HK-2 (cell line): ENCODE data around the gene WDHD1.
"Not testable (repeated sequence)": the region's sequence is repeated elsewhere in the genome, so short reads cannot be mapped to it uniquely, and the experiment has no call there.

Experiments
- DNase-seq: peaks from one replicate; pipeline ENCODE4 v3.0.0-alpha.2; 2018; ENCODE audit not compliant: unreplicated experiment

WDHD1 gene

DNA sequence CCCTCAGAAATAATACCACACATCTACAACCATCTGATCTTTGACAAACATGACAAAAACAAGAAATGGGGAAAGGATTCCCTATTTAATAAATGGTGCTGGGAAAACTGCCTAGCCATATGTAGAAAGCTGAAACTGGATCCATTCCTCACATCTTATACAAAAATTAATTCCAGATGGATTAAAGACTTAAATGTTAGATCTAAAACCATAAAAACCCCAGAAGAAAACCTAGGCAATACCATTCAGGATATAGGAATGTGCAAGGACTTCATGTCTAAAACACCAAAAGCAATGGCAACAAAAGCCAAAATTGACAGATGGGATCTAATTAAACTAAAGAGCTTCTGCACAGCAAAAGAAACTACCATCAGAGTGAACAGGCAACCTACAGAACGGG lies 74.1 kb downstream of the WDHD1 start:
- DNase-seq, result not testable (repeated sequence)

DNA sequence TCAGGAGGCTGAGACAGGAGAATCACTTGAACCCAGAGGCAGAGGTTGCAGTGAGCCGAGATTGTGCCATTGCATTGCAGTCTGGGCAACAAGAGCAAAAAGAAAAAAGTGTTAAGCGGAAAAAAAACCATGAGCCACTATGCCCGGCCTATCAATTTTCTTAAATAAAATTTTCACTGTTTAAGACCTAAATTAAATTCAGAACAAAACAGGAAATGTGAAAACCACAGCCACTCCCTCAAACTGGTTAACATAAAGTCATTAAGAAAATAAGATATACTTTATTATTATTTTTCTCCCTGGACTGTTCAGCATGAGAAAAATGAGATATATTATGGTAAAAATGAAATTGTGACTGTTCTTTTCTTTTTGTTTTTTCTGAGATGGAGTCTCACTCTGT lies 79.7 kb downstream of the WDHD1 start:
- DNase-seq, result no peak

DNA sequence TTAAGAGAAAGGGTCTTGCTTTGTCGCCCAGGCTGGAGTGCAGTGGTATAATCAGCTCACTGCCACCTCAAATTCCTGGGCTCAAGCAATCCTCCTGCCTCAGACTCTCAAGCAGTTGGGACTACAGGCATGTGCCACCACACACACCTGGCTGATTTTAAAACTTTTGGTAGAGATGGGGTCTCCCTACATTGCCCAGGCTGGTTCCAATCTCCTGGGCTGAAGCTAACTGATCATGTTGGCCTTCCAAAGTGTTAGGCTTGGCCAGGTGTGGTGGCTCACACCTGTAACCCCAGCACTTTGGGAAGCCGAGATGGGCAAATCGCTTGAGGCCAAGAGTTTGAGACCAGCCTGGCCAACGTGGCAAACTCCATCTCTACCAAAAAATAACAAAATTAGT lies 80.4 kb downstream of the WDHD1 start:
- no peak for DNase-seq

DNA sequence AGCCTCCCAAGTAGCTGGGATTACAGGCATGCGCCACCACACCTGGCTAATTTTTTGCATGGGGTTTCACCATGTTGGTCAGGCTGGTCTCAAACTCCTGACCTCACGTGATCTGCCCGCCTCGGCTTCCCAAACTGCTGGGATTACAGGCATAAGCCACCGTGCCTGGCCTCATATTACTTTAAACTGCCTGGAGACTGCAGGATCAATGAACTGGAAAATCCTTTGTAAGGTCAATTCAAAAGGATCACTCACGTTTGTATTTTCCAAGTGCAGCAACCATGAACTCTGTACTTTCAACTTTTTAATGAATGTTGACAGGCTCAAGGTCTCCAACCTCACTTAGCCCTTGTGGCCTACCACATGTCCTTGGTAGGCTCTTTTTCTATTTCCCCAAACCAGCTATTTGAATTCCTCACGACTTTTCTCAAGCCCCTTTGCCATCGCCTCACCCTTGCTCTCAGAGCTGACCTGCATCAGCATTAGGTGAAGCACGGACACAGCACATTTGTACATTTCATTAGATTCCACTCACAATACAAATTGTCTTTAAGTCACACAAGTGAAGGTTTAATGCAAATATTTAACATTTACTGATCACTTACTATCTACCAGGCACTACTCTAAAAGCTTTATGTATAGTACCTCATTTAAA lies 82.0 kb downstream of the WDHD1 start:
- DNase-seq, result no peak

DNA sequence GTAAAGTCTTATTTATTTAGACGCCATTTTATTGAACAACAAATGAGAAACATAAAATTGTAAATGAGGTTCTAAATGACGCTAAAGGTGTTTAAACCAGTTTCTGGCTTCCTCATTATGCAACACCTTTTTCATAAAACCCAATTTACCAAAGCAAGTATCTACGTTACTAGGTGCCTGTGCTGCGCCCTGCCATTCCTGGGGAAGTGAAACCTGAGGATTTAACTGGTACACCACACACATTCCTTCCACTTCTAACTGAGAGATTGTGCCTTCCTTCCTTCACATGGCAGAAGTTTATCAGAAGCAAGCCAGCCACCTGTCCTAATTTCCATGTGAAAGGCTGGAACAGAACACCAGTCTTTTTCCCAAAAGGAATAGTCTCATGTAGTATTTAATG lies 84.0 kb downstream of the WDHD1 start:
- no peak for DNase-seq

DNA sequence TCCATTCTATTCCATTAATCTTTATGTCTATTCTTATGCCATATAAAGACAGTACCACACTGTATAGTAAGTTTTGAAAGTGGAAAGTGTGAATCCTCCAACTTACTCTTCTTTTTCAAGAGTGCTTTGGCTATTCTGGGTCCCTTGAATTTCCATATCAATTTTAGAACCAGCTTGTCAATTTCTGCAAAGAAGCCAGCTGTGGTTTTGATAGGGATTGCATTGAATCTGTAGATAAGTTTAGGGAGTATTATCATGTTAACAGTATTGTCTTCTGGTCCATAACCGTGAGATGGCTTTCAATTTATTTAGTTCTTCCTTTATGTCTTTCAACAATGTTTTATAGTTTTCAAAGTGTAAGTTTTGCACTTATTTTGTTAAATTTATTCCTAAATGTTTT lies 90.1 kb downstream of the WDHD1 start:
- DNase-seq, result no peak

DNA sequence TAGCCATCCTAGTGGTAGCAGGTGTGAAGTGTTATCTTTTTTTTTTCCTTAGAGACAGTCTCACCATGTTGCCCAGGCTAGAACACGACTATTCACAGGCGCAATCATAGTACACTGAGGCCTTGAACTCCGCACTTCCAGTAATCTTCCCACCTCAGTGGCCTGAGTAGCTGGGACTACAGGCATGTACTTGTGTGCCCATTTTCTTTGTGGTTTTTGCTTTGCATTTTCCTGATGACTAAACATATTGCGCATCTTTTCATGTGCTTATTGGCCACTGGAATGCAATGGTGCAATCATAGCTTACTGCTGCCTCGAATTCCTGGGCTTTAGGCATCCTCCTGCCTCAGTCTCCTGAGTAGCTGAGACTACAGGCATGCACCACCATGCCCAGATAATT lies 90.9 kb downstream of the WDHD1 start:
- no peak for DNase-seq

DNA sequence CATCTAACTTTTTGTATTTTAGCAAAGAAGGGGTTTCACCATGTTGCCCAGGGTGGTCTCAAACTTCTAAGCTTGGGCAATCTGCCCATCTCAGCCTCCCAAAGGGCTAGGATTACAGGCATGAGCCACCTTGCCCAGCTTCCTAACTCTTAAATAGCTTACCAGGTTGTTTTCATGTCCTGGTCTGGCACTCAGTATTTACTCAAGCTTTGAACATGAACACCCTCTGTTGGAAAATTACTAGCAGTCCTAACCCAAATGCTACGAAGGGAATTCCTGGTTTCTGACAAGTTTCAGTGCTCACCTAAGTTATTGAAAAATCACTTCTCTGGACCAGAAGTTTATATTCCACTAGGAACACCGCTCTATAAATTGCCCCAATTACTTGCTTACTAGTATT lies 91.8 kb downstream of the WDHD1 start:
- DNase-seq, result no peak

DNA sequence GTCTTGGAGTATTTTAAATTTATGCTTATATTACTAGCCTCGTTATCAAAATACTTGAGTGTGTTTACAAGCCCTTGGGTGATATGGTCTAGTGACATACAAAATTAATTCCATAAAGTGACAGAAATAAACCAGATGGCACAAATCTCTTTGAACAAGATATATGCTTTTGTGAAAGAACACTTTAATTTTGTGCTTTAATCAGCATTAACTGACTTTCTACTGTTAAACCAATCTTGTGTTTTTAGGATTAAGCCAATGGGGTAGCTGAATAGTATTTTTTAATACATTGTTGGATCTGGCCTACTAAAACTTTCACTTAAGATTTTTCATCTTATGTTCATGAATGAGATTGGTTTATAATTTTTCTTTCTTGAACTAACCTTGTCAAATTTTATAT lies 93.9 kb downstream of the WDHD1 start:
- no peak for DNase-seq

DNA sequence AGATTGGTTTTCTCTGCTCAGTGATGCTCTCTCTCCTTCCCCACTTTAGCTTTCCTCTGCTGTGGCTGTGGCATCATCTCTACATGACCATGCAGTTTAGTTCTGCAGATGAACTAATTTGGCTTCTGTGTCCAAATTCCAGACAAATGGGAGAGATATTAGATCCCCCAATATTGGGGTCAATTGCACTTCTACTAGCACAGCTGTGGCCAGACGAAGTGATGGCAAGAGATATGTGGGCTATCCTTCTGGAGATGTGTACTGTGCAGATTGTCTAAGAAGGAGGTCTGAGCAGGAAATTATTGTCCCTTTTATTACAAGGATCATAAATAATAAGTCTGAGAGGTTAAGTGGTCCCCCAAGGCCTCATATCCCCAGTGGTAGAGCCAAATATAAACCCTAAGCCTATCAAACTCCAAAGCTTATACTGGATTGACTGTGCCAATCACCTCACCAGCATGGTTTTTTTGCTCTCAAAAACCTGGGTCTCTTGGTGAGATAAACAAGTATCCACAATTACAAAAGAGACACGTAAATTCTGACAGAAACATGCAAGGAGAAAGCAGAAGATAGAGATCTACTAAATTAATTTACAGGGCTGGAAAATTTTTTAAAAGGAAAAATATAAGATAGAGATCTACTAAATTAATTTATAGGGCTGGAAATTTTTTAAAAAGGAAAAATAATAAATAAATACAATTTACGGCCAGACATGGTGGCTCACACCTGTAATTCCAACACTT lies 95.1 kb downstream of the WDHD1 start:
- no peak for DNase-seq

DNA sequence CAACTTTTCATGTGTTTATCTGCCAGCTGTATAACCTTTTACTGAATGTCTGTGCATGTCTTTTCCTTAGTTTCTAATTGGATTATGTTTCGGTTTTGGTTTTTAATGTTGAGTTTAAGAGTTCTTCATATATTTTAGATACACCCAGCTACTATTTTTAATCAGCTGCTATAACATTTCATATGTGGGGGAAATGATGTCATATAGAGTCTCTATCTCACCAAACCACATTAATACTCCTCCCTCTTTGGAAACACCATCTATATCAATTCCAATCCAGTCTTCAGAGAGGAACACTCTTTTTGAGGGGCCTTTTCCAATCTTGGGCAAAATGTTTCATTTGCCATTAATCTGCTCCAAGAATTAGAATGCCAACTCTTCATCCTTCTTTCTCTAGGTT lies 95.8 kb downstream of the WDHD1 start:
- DNase-seq, result no peak

DNA sequence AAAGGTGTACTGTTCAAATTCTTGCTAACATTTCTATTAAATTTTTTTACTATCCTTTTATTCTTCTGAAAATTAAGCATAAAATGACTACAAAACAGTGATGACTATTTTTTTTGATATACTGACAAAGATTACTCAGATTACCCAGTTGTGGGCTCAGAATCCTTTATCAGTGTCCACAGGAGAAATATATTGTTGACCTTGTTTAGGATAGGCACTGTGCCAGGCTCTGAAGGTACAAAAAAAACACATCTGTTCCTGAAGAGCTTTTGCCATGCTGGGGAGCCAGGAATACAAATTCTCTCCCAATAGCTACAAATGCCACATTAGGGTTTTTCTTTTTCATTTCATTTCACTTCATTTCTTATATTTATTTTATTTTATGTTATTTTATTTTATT lies 97.3 kb downstream of the WDHD1 start:
- no peak for DNase-seq

DNA sequence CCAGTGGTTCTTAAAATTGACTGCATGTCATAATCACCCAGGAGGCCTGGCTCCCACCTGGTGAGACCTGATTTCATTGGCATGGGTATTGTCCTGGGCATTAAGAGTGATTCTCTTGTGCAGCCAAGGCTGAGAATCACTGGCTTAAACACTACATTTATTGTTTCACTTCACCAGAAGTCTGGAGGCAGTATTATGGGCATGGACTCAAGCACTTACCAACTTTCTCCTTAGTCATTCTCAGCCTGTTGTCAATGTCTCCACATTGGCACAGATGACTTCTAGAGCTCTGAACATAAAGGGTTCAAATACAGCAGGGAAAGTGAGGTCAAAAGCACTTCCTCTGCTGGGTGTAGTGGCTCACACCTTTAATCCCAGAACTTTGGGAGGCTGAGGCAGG lies 98.7 kb downstream of the WDHD1 start:
- DNase-seq, result no peak

DNA sequence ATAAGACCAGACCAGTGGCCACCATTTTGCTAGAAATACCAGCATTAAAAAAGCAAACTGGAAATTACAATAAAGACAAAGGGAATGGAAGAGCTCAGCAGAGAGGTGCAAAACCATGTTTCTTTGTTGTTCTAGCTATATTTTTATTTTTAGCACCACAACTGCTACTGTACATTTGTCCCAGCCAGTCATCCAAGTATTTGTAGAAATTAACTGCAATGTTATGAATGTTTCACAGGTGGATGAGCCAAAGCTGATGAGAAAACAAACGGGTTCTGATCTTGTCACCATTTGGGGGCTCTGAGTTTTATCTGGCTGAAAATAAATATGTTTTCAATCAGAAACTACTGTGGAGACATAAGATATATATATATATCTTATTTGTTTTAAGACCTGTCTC lies 99.3 kb downstream of the WDHD1 start:
- DNase-seq, result no peak

DNA sequence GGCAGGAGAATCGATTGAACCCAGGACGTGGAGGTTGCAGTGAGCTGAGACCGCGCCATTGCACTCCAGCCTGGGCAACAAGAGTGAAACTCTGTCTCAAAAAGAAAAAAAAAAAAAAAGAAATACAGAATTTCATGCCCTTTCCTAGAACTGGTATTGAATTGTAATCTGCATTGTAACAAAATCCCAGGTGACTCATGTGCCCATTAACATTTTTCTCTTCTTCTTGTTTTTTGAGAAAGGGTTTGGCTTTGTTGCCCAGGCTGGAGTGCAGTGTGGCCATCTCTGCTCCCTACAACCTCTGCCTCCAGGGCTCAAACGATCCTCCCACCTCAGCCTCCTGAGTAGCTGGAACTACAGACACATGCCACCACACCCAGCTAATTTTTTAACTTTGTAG lies 100.3 kb downstream of the WDHD1 start:
- DNase-seq, result not testable (repeated sequence)

DNA sequence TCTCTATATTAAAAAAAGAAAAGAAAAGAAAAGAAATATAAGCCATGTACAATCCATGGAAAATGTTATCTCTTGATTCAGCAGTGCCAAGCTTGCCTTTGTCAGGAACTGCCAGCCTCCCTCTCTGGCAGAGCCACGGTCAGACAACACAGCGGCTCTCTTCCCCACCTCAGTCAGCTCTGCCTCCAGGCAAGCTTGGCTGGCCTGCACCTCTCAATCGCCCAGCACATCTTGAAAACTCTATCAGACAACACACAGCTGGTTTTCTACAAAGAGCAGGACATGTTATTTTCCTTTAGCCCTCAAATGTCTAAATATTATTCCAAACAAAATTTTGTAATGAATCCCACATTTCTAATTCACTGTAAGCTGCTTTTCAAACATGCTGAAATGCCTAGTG lies 104.3 kb downstream of the WDHD1 start:
- no peak for DNase-seq

DNA sequence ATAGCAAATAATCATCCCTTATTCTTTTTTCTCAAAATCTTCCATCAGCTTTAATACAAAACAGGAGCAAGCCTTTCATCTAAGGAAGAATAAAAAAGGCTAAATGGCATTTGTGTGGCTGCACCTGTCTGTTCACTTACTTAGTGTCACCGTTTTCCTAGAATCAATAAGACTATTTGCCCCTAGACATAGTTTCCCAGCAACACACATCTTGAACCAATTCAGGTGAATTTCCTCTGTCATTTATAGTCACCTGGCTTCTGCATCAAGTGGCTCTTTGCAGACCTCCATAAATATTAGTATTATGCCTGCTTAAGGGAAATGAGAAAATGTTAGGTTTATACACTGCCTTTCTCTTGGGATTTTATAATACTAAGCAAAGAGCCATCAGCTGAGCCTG lies 106.8 kb downstream of the WDHD1 start:
- no peak for DNase-seq

DNA sequence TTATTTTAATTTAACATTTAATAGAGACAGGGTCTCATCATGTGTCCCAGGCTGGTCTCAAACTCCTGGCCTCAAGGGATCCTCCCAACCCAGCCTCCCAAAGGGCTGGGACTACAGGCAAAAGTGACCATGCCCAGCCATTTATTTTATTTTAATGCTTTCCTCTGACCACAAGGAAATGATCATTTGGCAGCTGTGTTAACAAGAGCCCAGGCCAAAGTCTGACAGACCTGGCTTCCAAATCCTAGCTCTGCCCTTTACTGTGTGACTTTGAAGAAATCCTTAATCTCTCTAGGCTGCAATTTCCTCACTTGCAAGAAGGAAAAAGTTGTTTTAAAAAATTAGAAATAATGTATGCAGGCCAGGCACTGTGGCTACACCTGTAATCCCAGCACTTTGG lies 107.6 kb downstream of the WDHD1 start:
- no peak for DNase-seq

DNA sequence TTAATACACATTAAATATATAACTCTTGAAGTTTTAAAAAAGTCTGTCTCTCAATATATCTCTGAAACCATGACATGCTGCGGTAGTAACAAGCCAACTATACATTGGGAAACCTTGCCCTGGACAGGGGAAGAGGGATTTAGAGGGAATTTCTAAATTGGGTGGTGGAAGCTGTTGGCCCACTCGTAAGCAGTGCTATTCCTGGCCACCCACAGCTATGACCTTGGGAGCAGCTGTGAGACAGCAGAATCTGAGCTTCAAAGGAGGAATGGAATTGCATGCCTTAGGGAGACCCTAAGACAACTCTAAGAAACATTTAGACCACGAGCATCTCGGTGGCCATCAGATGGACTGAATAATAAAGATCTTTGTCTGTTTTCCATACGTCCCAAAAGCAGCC lies 108.5 kb downstream of the WDHD1 start:
- DNase-seq, result no peak

DNA sequence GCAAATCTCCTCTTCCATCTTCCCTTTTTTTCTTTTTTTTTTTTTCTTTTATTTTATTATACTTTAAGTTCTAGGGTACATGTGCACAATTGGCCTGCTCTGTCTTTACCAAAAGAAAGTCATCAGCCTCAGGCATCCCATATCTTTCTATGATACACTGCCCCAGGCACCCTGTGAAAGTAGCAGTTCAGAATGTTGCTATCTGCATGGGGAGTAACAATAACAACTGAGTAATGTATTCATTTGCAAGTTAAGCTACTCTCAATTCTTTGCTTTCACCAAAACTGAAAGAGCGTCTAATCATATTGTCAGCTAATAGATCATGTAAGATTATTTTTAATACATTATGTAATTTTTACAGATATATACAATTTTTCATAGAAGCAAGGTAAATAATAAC lies 110.8 kb downstream of the WDHD1 start:
- DNase-seq, result no peak

DNA sequence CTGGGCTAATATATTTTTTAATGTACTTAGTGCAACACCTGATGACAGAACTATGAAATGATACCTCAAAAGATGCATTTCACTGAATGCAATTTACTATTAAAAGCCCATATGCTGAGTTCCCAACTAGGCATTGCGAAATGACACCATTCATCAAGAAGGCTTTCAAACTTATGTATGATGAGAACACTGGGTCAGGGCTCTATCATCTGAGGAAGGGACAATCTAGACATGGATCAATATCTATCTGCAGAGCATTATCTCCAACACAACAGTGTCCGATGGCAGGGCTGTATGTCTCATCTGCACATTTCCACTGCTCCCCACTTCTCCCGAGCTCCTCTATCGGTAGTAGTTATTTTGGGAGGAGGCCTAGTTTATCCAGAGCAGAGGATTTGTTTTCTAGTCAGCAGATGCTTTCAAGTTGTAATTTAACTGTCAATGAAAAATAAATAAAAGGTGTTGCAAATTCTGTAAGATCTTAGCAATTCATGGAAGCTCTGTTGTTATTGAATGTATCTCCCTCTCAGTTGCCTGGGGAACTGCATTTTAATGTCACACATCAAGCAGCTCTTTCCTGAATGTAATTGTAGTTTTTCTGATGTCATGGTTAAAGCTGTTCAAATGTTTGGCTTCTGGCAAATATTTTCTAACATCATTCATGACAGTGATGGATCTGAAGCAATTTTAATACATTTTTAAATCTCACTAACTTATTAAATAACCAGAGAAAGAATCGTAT lies 116.9 kb downstream of the WDHD1 start:
- no peak for DNase-seq

DNA sequence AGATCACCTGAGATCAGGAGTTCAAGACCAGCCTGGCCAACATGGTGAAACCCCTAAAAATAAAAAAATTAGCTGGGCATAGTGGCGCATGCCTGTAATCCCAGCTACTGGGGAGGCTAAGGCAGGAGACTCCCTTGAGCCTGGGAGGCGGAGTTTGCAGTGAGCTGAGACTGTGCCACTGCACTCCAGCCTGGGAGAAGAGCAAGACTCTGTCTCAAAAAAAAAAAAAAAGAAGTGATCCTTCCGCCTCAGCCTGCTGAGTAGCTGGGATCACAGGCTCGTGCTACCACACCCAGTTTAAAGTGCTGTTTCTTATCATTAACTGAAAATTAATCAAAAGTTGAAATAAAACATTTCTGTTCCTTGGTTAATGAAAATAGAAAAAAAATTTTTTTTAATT lies 117.9 kb downstream of the WDHD1 start:
- not testable (repeated sequence) for DNase-seq

DNA sequence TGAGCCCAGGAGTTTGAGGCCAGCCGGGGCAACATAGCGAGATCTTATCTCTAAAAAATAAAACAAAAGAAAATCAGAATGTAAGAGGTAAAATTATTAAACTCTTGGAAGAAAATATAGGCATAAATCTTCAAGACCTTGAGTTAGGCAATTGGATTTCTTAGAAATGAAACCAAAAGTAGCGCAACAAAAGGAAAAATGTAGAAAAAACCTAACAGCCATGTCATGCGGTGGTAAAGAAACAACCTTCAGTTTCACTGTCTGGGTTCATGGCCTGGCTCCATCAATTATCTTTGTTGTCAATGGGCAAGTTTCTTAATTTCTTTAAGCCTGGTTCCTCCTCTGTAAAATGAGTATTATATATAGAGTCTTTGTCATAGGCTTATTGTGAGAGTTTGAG lies 118.7 kb downstream of the WDHD1 start:
- DNase-seq, result no peak
